BJ (cell line): ENCODE data around the gene UGT3A2. TPM values are rescaled to one million over a fixed set of nuclear protein-coding genes. Genes with fewer than 3 reads are reported as not detected.

Experiments used
- CTCF ChIA-PET: fragments of 350-600 bp; formaldehyde crosslinking; extraction: SDS; loops from one replicate; lab custom pipeline; 2021; ENCODE audit warnings: antibody characterized with exemption, inconsistent platforms; lab: Yijun Ruan, JAX
- POLR2A ChIA-PET: fragments of 300-600 bp; sonication (Branson Sonifier 250); formaldehyde crosslinking; extraction: SDS; loops from one replicate; lab custom pipeline; 2021; ENCODE audit warnings: antibody characterized with exemption; lab: Charles Lee
- DNase-seq: peaks from one replicate; pipeline ENCODE4 v3.0.0-alpha.2; 2011; ENCODE audit warnings: low read depth
- H3K27me3 ChIP-seq: 2 replicates; pipeline ENCODE4 v1.6.0; 2011; ENCODE audit warnings: low read length; ENCODE audit not compliant: control insufficient read depth, insufficient read depth
- H3K36me3 ChIP-seq: 2 replicates; pipeline ENCODE4 v1.5.1; 2011; ENCODE audit warnings: low read length; ENCODE audit not compliant: control insufficient read depth, insufficient read depth
- H3K4me3 ChIP-seq: 2 replicates; pipeline ENCODE4 v1.5.1; 2011; ENCODE audit warnings: low read depth, mild to moderate bottlenecking, control low read depth, low read length
- polyA minus RNA-seq: library from RNA; depleted of rRNA, polyadenylated mRNA; stranded (reverse); fragments of >200 nt; gene quantifications from 2 replicates; pipeline ENCODE4 v1.2.3, GENCODE V29; 2011; rRNA and poly(A)+ RNA removed
- polyA plus RNA-seq: library from polyadenylated mRNA; depleted of rRNA; stranded (reverse); fragments of >200 nt; gene quantifications from 2 replicates; pipeline ENCODE4 v1.2.3, GENCODE V29; 2011; rRNA removed
- TF ChIP-seq, protein P1 (sequence below): IDR thresholded peaks from 2 replicates; pipeline ENCODE4 v1.5.1; 2011; ENCODE audit warnings: low read depth, mild to moderate bottlenecking, control low read depth, inconsistent platforms, low read length, moderate library complexity; ENCODE audit not compliant: insufficient read depth

Gene UGT3A2, protein sequence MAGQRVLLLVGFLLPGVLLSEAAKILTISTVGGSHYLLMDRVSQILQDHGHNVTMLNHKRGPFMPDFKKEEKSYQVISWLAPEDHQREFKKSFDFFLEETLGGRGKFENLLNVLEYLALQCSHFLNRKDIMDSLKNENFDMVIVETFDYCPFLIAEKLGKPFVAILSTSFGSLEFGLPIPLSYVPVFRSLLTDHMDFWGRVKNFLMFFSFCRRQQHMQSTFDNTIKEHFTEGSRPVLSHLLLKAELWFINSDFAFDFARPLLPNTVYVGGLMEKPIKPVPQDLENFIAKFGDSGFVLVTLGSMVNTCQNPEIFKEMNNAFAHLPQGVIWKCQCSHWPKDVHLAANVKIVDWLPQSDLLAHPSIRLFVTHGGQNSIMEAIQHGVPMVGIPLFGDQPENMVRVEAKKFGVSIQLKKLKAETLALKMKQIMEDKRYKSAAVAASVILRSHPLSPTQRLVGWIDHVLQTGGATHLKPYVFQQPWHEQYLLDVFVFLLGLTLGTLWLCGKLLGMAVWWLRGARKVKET
- polyA plus RNA-seq (not detected in 2 replicates), polyA minus RNA-seq (not detected in 2 replicates)

DNA sequence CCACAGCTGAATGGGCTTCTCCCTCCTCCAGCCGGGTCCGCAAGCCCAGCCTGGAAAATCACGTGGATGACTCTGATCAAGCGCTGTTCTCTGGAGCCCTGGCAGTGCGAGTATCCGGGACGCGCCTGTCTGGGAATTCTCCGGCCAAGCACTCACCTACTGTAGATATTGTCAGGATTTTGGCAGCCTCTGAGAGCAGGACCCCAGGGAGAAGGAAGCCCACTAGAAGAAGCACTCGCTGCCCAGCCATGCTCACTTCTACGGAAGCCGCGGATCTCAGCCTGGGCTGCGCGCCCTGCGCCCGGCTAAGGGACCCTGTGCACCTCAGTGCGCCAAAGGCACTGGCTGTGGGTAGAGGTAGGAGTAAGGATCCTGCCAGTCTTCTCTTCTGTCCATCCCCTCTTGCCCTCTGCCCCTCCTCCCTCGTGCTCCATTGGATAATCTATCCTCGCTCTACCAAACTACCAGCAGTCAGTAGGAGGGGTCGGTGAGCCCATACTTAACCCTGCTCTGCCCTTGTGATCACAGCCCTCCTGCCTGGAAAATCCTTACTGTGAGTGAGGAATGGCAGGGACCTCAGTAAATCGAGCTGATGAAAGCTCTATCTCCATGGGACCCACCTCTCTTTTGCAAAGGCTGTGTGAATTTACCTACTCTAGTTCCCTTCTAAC, at the start of gene UGT3A2:
UGT3A2 (minus strand) TSS at position 343 of the 671 bp plus-strand sequence; CDS start at position 250, 93 bp downstream.
- no peak for DNase-seq
- no peak within 1 kb of the TSS for H3K4me3 ChIP-seq
- no peaks in the 10 kb centered on the region for H3K36me3 ChIP-seq
- H3K27me3 ChIP-seq: peaks cover 23% of the 10 kb centered on the region
- ChIA-PET CTCF (interaction anchor here (0.6 to 6.3 kb wide), 3 partner anchors 9 to 23 kb away, joined by 3 to 27 read pairs (median 6); no protein-coding TSS in a partner anchor), POLR2A (no interaction called here)
- TF ChIP-seq, protein P1, sequence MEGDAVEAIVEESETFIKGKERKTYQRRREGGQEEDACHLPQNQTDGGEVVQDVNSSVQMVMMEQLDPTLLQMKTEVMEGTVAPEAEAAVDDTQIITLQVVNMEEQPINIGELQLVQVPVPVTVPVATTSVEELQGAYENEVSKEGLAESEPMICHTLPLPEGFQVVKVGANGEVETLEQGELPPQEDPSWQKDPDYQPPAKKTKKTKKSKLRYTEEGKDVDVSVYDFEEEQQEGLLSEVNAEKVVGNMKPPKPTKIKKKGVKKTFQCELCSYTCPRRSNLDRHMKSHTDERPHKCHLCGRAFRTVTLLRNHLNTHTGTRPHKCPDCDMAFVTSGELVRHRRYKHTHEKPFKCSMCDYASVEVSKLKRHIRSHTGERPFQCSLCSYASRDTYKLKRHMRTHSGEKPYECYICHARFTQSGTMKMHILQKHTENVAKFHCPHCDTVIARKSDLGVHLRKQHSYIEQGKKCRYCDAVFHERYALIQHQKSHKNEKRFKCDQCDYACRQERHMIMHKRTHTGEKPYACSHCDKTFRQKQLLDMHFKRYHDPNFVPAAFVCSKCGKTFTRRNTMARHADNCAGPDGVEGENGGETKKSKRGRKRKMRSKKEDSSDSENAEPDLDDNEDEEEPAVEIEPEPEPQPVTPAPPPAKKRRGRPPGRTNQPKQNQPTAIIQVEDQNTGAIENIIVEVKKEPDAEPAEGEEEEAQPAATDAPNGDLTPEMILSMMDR: no peak

DNA sequence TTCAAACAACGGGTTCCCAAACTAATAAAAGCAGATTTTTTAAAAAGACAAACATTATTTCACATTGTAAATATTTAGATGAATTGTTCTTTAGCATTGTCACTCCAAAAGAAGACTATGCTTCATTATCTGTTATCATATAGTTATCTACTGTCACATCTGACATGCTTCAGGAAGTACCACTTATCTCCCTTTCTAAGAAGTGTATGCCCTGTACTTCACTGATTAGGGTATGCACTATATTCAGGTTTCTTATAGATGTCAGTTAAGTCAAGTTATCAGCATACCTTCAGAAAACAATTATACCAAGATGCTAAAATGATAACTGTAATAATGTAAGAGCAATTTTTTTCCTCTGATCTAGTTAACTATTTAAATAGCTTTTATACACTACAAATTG, 44.6 kb upstream of the UGT3A2 start:
- POLR2A ChIA-PET: interaction anchor here (0.6 kb wide), 1 partner anchor 943 kb away, joined by 4 read pairs; no protein-coding TSS in a partner anchor
- no peak overlapping the region for H3K4me3 ChIP-seq
- CTCF ChIA-PET: interaction anchor here (0.7 kb wide), 1 partner anchor 28 kb away, joined by 3 read pairs; no protein-coding TSS in a partner anchor

DNA sequence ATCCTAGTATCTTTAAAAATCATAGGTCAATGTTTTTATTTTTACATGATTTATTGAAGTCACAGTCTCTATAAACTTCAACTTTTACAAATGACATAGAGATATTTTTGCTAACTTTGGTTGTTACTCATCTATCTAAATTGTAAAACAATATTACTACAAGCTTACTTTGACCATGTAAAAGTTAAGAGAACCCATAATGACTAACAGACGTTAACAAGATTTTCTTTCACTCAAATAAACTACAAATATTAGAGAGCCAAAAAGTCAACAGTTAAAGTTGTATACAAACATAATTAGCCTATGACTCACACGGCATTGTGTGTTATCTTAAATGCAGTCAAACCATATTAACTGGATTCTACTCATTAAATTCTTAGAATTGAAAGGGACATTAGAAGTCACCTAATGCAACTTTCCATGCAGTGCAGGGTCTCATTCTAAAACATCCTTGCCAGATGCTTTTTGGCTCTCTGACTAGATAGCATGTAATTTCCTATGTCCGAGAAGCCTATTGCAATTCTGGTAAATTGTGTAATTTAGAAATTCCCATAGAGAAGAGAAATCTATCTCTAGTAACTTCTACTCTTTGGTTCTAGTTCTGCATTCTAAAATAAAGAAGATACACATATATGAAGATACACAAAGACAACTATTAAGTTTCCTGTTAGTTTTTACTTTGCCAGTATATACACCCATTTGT, 42.2 kb upstream of the UGT3A2 start:
- TF ChIP-seq, protein P1: no peak
- CTCF ChIA-PET: interaction anchor here (1.5 kb wide), 1 partner anchor 42 kb away, joined by 5 read pairs; the partner anchor contains the start of genes LMBRD2 and SKP2

More for the DNA sequence above, 44.6 kb upstream of the UGT3A2 start:
- H3K36me3 ChIP-seq: peaks cover 3% of the 10 kb centered on the region; the same call in 1 of the 2 replicates
- TF ChIP-seq, protein P1: no peak
- no peaks in the 10 kb centered on the region for H3K27me3 ChIP-seq
- DNase-seq: no peak

DNA sequence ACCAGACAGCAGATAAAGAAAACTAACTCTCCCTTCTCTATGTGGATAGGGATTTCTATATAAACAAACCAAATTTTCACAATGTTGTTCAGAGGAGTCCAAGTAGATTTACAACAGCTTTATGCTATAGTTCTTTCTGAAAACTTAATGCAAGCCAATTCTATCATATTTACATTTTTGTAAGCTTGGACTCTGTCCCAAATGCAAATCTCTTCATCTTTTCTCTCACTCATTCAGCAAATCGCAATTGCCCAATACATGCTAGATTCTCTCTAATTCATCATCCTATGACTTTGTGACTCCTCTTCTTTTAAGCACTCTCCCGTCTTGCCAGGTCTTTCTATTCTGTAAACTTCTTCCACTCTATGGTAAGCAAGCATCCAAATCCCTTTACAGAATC, 39.1 kb upstream of the UGT3A2 start:
- ChIA-PET POLR2A (interaction anchor here (0.6 kb wide), 1 partner anchor 619 kb away, joined by 4 read pairs; no protein-coding TSS in a partner anchor), CTCF (no interaction called here)
- peaks cover 3% of the 10 kb centered on the region; the same call in 1 of the 2 replicates for H3K36me3 ChIP-seq
- TF ChIP-seq, protein P1: no peak
- DNase-seq: no peak
- H3K4me3 ChIP-seq: no peak overlapping the region
- no peaks in the 10 kb centered on the region for H3K27me3 ChIP-seq

More for the DNA sequence above, 42.2 kb upstream of the UGT3A2 start:
- Histone ChIP-seq H3K4me3 (no peak overlapping the region), H3K36me3 (peaks cover 3% of the 10 kb centered on the region; the same call in 1 of the 2 replicates), H3K27me3 (no peaks in the 10 kb centered on the region)
- POLR2A ChIA-PET: no interaction called here
- peak; percentile 14 for DNase-seq
